GM23248 (cell line): Measurements from ENCODE around the gene CNTN4.

Experiments used
- EZH2 ChIP-seq: fragments of 200-600 bp; sonication (generic); IDR thresholded peaks from 2 replicates; pipeline ENCODE4 v1.6.1; 2018; ENCODE audit warnings: antibody characterized with exemption, mild to moderate bottlenecking; ENCODE audit not compliant: insufficient read depth, poor library complexity, severe bottlenecking
- EZH2phosphoT487 ChIP-seq: fragments of 200-600 bp; sonication (generic); IDR thresholded peaks from 2 replicates; pipeline ENCODE4 v1.6.1; 2018; ENCODE audit warnings: antibody characterized with exemption, moderate library complexity, mild to moderate bottlenecking, low read depth; ENCODE audit not compliant: insufficient read depth

DNA sequence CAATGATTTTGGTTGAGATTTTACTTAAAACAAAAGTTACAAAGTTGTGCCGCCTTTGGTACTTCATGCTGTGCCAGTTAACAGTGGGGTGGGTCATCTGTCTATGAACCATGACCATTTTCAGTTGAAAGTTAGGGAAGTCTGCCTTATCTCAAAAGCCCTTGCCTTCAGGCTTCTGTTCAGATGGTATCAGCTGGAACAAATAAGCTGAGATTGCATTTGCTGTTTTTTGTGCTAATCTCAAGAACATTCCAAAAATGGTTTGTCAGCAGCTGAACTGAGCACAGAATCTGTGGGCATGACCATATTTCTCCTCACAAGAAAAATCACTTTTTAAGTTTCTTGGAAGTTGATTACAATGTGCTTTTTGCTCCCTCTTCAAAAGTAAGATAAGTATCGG, 869.2 kb downstream of the CNTN4 start:
- TF ChIP-seq EZH2 (no peak), EZH2phosphoT487 (no peak)
